ENCODE measurements around the gene CD93. TPM values are rescaled to one million over a fixed set of nuclear protein-coding genes. Genes with fewer than 3 reads are reported as not detected.

Gene CD93
- total and polyA plus RNA-seq, 2 of the 8 experiments (the other 6 are each of a cell fraction or from before 2014, with no cell fraction given), result under 0.01 to 0.07 TPM

DNA sequence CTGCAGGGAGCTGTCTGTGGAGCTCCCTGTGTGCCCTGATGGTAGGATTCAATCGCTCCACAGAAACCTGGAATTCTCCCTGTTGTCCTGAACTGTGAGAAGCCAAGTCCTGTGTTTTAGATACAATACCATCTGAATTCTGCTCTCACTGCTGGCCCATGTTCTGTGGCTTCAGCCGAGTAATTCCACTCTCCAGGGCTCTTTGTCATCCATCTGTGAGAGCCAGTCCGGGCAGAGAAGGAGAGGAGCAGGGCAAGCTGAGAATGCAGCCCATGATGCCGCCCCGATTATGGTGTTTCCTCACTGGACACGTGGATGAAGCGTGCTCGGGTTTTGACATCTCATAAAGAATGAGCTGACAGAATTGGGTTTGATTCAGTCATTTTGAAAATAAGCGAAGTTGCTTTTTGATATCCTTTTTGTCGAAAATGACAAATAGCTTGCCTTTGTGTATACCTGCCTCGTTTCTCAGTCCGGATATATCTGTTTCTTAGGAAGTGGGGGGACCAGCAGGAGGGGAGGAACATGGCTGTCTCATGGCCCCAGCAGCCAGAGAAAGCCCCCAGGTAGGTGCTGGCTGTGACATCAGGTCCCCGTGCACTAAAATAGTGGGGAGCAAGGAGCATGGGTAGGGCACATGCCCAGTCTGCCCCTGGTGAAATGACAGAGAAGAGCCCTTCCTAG is 8.2 kb upstream of the CD93 start (continued):
- TF ChIP-seq SUZ12 (IDR thresholded peaks at IDR 0.05; ENCODE audit: low read length) (no peak), TEAD4 (IDR thresholded peaks at IDR 0.05; ENCODE audit: low read depth, low read length) (no peak), BCL11A (IDR thresholded peaks at IDR 0.05; ENCODE audit: low read depth in 2 of 2, low read length in 2 of 2) (no peak), GABPA (IDR thresholded peaks at IDR 0.05; ENCODE audit: borderline replicate concordance, insufficient read depth, low read length) (no peak), ZNF274 (IDR thresholded peaks at IDR 0.05; ENCODE audit: borderline replicate concordance, extremely low read depth, low read length) (no peak), RFX5 (IDR thresholded peaks at IDR 0.05; ENCODE audit: borderline replicate concordance, low read depth, low read length) (no peak), MAX (IDR thresholded peaks at IDR 0.05) (no peak), BACH1 (IDR thresholded peaks at IDR 0.05; ENCODE audit: low read length) (no peak)

All from H1 (cell line).